GM12891 (cell line): Measurements from ENCODE around the gene ANKRD44.
"Not testable (repeated sequence)": the region's sequence is repeated elsewhere in the genome, so short reads cannot be mapped to it uniquely, and the experiment has no call there.

Source experiments
- PAX5 ChIP-seq: IDR thresholded peaks from 2 replicates; pipeline ENCODE4 v1.6.1; 2011; ENCODE audit warnings: low read length, moderate library complexity, mild to moderate bottlenecking; ENCODE audit not compliant: insufficient read depth, severe bottlenecking
- POLR2A ChIP-seq: IDR thresholded peaks from 2 replicates; pipeline ENCODE4 v1.6.1; 2011; ENCODE audit warnings: low read depth, low read length, control low read depth
- POLR2AphosphoS5 ChIP-seq: IDR thresholded peaks from 2 replicates; pipeline ENCODE4 v1.6.1; 2011; ENCODE audit warnings: low read depth, low read length, control low read depth
- SPI1 ChIP-seq: IDR thresholded peaks from 2 replicates; pipeline ENCODE4 v1.6.1; 2011; ENCODE audit warnings: low read depth, low read length, control low read depth
- TAF1 ChIP-seq: IDR thresholded peaks from 2 replicates; pipeline ENCODE4 v1.6.1; 2011; ENCODE audit warnings: low read depth, low read length, control low read depth

DNA sequence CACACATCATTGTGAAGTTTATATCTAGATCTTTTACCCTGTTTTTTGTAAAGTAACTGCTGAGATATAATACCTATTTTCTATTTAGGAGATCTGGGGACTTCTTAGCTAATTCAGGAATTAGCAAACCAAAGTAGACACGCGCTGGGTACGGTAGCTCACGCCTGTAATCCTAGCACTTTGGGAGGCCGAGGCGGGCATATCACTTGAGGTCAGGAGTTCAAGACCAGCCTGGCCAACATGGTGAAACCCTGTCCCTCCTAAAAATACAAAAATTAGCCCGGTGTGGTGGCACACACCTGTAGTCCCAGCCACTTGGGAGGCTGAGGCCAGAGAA lies 23.0 kb downstream of the ANKRD44 start:
- not testable (repeated sequence) for TF ChIP-seq POLR2A, POLR2AphosphoS5, SPI1, TAF1, PAX5
